ENCODE data around the gene SLC38A1.
A peak's percentile ranks its signal among the peaks of the same experiment; 100 is the strongest.

Gene SLC38A1

GRCh38 chr12:46160981-46161690 lies 107.7 kb downstream of the SLC38A1 start:
- no peak for DNase-seq

- DNase-seq: peak; percentile 50
Observed at GRCh38 chr12:46160101-46160980, 108.5 kb downstream of the SLC38A1 start.

GRCh38 chr12:46159309-46159901 lies 109.4 kb downstream of the SLC38A1 start:
- no peak for DNase-seq

GRCh38 chr12:46158501-46158900 lies 110.3 kb downstream of the SLC38A1 start:
- no peak for DNase-seq

GRCh38 chr12:46154221-46154985 lies 114.4 kb downstream of the SLC38A1 start:
- DNase-seq: peak; percentile 37

- DNase-seq: peak; percentile 25
Observed at GRCh38 chr12:46153268-46153872, 115.5 kb downstream of the SLC38A1 start.

GRCh38 chr12:46152456-46152855 lies 116.4 kb downstream of the SLC38A1 start:
- no peak for DNase-seq

GRCh38 chr12:46150735-46151134 lies 118.1 kb downstream of the SLC38A1 start:
- no peak for DNase-seq

- no peak for DNase-seq
Observed at GRCh38 chr12:46149905-46150304, 118.9 kb downstream of the SLC38A1 start.

GRCh38 chr12:46149079-46149464 lies 119.8 kb downstream of the SLC38A1 start:
- no peak for DNase-seq

GRCh38 chr12:46148327-46149078 lies 120.3 kb downstream of the SLC38A1 start:
- no peak for DNase-seq

GRCh38 chr12:46147144-46147543 lies 121.7 kb downstream of the SLC38A1 start:
- no peak for DNase-seq

- no peak for DNase-seq
Observed at GRCh38 chr12:46145881-46146280, 123.0 kb downstream of the SLC38A1 start.

- DNase-seq: no peak
Observed at GRCh38 chr12:46144433-46144832, 124.4 kb downstream of the SLC38A1 start.

- DNase-seq: no peak
Observed at GRCh38 chr12:46136249-46136648, 132.6 kb downstream of the SLC38A1 start.

GRCh38 chr12:46135750-46136149 lies 133.1 kb downstream of the SLC38A1 start:
- DNase-seq: no peak

GRCh38 chr12:46134852-46135251 lies 134.0 kb downstream of the SLC38A1 start:
- DNase-seq: no peak

GRCh38 chr12:46134205-46134811 lies 134.5 kb downstream of the SLC38A1 start:
- no peak for DNase-seq

- no peak for DNase-seq
Observed at GRCh38 chr12:46133751-46134150, 135.1 kb downstream of the SLC38A1 start.

Data from amniotic stem cell (primary cell).